Hindlimb muscle (tissue), 1 donor: ENCODE data around the gene NADSYN1. TPM values are rescaled to one million over a fixed set of nuclear protein-coding genes. Genes with fewer than 3 reads are reported as not detected.
A peak's percentile ranks its signal among the peaks of the same experiment; 100 is the strongest.
"Not testable (repeated sequence)": the region's sequence is repeated elsewhere in the genome, so short reads cannot be mapped to it uniquely, and the experiment has no call there.

Source experiments
- DNase-seq: peaks from one replicate; pipeline ENCODE4 v3.0.0-alpha.2; 2013
- polyA plus RNA-seq: library from polyadenylated mRNA; unstranded; fragments of 120-200 nt; gene quantifications from one replicate; pipeline ENCODE4 v1.2.1, GENCODE V29; 2013; ENCODE audit not compliant: insufficient read length

The NADSYN1 gene
- polyA plus RNA-seq, result 26.4 TPM

GRCh38 chr11:71453037-71453917, at the start of gene NADSYN1:
Gene NADSYN1, plus strand, starts transcription at chr11:71453203. Its CDS starts 94 bp downstream, at chr11:71453297.
- DNase-seq, result peak; percentile 98

GRCh38 chr11:71404209-71404608, 48.8 kb upstream of the NADSYN1 start:
- no peak for DNase-seq

GRCh38 chr11:71406681-71407080, 46.3 kb upstream of the NADSYN1 start:
- DNase-seq, result no peak

- DNase-seq, result no peak
Measured at GRCh38 chr11:71407356-71407755, 45.6 kb upstream of the NADSYN1 start.

GRCh38 chr11:71408826-71409225, 44.2 kb upstream of the NADSYN1 start:
- DNase-seq, result no peak

GRCh38 chr11:71410363-71410966, 42.5 kb upstream of the NADSYN1 start:
- no peak for DNase-seq

- no peak for DNase-seq
Measured at GRCh38 chr11:71414645-71415044, 38.4 kb upstream of the NADSYN1 start.

- DNase-seq, result peak; percentile 29
Measured at GRCh38 chr11:71418643-71419042, 34.4 kb upstream of the NADSYN1 start.

GRCh38 chr11:71420455-71421241, 32.4 kb upstream of the NADSYN1 start:
- peak; percentile 19 for DNase-seq

GRCh38 chr11:71421392-71421950, 31.5 kb upstream of the NADSYN1 start:
- DNase-seq, result no peak

GRCh38 chr11:71422318-71422717, 30.7 kb upstream of the NADSYN1 start:
- DNase-seq, result not testable (repeated sequence)

- no peak for DNase-seq
Measured at GRCh38 chr11:71423181-71423790, 29.7 kb upstream of the NADSYN1 start.

GRCh38 chr11:71425409-71425808, 27.6 kb upstream of the NADSYN1 start:
- no peak for DNase-seq

- DNase-seq, result no peak
Measured at GRCh38 chr11:71425860-71426259, 27.1 kb upstream of the NADSYN1 start.

- no peak for DNase-seq
Measured at GRCh38 chr11:71426413-71426812, 26.6 kb upstream of the NADSYN1 start.

- DNase-seq, result no peak
Measured at GRCh38 chr11:71428861-71429435, 24.1 kb upstream of the NADSYN1 start.

- no peak for DNase-seq
Measured at GRCh38 chr11:71429701-71430100, 23.3 kb upstream of the NADSYN1 start.

- DNase-seq, result no peak
Measured at GRCh38 chr11:71430166-71430565, 22.8 kb upstream of the NADSYN1 start.

GRCh38 chr11:71431271-71431670, 21.7 kb upstream of the NADSYN1 start:
- DNase-seq, result no peak

- no peak for DNase-seq
Measured at GRCh38 chr11:71432761-71433647, 20.0 kb upstream of the NADSYN1 start.
